Gastroesophageal sphincter (tissue), 4 donors: ENCODE measurements around the gene SOST. TPM values are rescaled to one million over a fixed set of nuclear protein-coding genes. Genes with fewer than 3 reads are reported as not detected.

Source experiments
- ATAC-seq: fragments of 150-250 bp; one replicate; pipeline ENCODE4 v1.9.1; 2016; ENCODE audit warnings: mild to moderate bottlenecking, moderate library complexity
- H3K27ac ChIP-seq, 4 donors: fragments of 200-600 bp; sonication (generic) in 3 of 4; 1 replicate in 3 of 4; 2 replicates in 1 of 4; pipeline ENCODE4 v1.5.1; 2016 to 2019
- H3K27me3 ChIP-seq: fragments of 200-600 bp; sonication (generic); one replicate; pipeline ENCODE4 v1.5.1; 2019
- H3K36me3 ChIP-seq, 2 donors: fragments of 200-600 bp; sonication (generic); one replicate each; pipeline ENCODE4 v1.5.1; 2019; ENCODE audit warnings: control low read depth in 1 of 2
- H3K4me1 ChIP-seq, 3 donors: fragments of 200-600 bp; sonication (generic); 1 replicate in 2 of 3; 2 replicates in 1 of 3; pipeline ENCODE4 v1.5.1; 2016 to 2019; ENCODE audit warnings: control low read depth in 2 of 3
- H3K4me3 ChIP-seq, 2 donors: fragments of 200-600 bp; sonication (generic); one replicate each; pipeline ENCODE4 v1.5.1; 2019; ENCODE audit warnings: mild to moderate bottlenecking in 1 of 2, moderate library complexity in 1 of 2
- H3K9me3 ChIP-seq, 3 donors: fragments of 200-600 bp; sonication (generic); one replicate each; pipeline ENCODE4 v1.5.1; 2017 to 2019; ENCODE audit warnings: control low read depth in 2 of 3
- EP300 ChIP-seq: sonication (generic); formaldehyde crosslinking; IDR thresholded peaks from one replicate; pipeline ENCODE4 v1.6.1; 2017; ENCODE audit warnings: antibody characterized with exemption, mild to moderate bottlenecking
- POLR2A ChIP-seq, 2 donors: fragments of 450-650 bp; IDR thresholded peaks; one replicate each; pipeline ENCODE4 v1.6.1; 2017; ENCODE audit warnings: antibody characterized with exemption in 2 of 2, mild to moderate bottlenecking in 2 of 2, moderate library complexity in 1 of 2
- POLR2AphosphoS5 ChIP-seq: sonication (generic); formaldehyde crosslinking; IDR thresholded peaks from one replicate; pipeline ENCODE4 v1.6.1; 2017; ENCODE audit warnings: antibody characterized with exemption
- WGBS, 2 donors: methylation state at CpG; one replicate each; pipeline ENCODE4 v1.1.5; 2018; ENCODE audit warnings: low coverage in 1 of 2; 5-methylcytosine and 5-hydroxymethylcytosine counted together
- total RNA-seq, 4 donors: library from RNA; depleted of rRNA; stranded (reverse); fragments of >200 nt; gene quantifications; one replicate each; pipeline ENCODE4 v1.1.0, GENCODE V29; 2016
- TF ChIP-seq, protein P1 (sequence below), 4 experiments: fragments of 200-600 bp in 2 of 4; fragments of 450-650 bp in 2 of 4; sonication (generic) in 1 of 4; IDR thresholded peaks; one replicate each; pipeline ENCODE4 v1.5.1; 2017 to 2019; ENCODE audit warnings: antibody characterized with exemption in 4 of 4, mild to moderate bottlenecking in 2 of 4, moderate library complexity in 2 of 4

The SOST gene
- total RNA-seq, 4 donors from 2014 or later, result 0.27 TPM; not detected in 3

DNA sequence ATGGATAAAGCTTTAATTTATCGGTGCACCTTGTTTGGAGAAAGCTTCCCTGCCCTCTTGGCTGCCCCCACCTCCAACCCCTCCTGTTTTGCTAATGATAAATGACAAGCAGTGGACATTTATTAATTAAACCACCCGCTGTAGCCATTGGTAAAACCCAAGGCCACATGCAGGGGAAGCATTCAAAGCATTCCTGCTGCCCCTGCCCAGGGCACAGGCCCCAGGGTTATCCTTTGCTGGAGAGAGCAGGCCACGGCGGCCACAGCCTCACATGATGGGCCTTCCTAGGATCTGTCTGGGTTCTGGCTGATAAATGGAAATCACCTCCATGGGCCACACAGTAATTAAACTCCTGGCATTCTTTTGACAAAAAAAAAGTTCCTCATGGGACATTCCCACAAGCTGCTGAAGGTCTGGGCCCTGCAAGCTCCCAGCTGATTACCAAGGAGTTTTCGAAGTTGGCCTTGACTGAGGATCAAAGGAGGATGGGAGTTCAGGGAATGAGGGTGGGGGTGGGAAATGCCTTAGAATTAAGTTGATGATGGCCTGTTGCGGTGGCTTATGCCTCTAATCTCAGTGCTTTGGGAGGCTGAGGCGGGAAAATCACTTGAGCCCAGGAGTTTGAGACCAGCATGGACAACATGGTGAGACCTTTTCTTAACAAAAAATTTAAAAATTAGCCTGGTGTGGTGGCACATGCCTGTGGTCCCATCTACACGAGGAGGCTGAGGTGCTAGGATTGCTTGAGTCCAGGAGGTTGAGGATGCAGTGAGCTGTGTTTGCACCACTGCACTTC, 35.5 kb downstream of the SOST start:
- H3K4me3 ChIP-seq, result no peak overlapping the region
- H3K4me1 ChIP-seq, result peaks cover 0 to 6% (median 0%) of the 10 kb centered on the region in 3 donors
- H3K27ac ChIP-seq, result no peak overlapping the region
- H3K9me3 ChIP-seq, result no peaks in the 10 kb centered on the region
- H3K36me3 ChIP-seq, result no peaks in the 10 kb centered on the region
- no peak for ATAC-seq
- TF ChIP-seq, protein P1, sequence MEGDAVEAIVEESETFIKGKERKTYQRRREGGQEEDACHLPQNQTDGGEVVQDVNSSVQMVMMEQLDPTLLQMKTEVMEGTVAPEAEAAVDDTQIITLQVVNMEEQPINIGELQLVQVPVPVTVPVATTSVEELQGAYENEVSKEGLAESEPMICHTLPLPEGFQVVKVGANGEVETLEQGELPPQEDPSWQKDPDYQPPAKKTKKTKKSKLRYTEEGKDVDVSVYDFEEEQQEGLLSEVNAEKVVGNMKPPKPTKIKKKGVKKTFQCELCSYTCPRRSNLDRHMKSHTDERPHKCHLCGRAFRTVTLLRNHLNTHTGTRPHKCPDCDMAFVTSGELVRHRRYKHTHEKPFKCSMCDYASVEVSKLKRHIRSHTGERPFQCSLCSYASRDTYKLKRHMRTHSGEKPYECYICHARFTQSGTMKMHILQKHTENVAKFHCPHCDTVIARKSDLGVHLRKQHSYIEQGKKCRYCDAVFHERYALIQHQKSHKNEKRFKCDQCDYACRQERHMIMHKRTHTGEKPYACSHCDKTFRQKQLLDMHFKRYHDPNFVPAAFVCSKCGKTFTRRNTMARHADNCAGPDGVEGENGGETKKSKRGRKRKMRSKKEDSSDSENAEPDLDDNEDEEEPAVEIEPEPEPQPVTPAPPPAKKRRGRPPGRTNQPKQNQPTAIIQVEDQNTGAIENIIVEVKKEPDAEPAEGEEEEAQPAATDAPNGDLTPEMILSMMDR (IDR thresholded peaks at IDR 0.05), result no peak
- TF ChIP-seq POLR2A (IDR thresholded peaks at IDR 0.05) (no peak), POLR2AphosphoS5 (no peak), EP300 (no peak)
- 78 to 83% methylated on average over 3 to 7 of the region's 8 CpGs for WGBS, 2 donors
- no peaks in the 10 kb centered on the region for H3K27me3 ChIP-seq

DNA sequence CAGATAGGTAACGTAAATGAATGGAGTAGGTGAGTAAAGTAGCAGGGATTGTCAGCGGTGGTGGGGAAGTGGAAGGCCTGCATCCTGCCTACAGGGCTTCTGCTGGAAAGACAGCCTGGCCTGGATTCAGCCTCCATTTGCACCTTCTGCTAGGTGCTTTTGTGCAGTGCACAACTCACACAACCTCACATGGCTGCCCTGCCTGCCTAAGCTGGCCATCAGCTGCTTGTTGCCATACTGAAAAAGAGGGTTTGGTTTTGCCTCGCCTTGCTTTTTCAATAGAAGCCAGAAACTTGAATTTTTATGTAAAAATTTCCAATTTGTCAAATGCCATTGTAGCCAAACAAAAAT, 36.3 kb downstream of the SOST start:
- Histone ChIP-seq H3K4me3 (no peak overlapping the region), H3K4me1 (peaks cover 0 to 6% (median 0%) of the 10 kb centered on the region in 3 donors), H3K36me3 (no peaks in the 10 kb centered on the region), H3K27me3 (no peaks in the 10 kb centered on the region), H3K27ac (no peak overlapping the region), H3K9me3 (no peaks in the 10 kb centered on the region)
- WGBS, 2 donors, result 100% methylated on average over 2 of the region's 3 CpGs
- ATAC-seq, result no peak
- TF ChIP-seq POLR2A (IDR thresholded peaks at IDR 0.05), result no peak
- TF ChIP-seq EP300, result no peak
- no peak for TF ChIP-seq POLR2AphosphoS5
- TF ChIP-seq, protein P1 (IDR thresholded peaks at IDR 0.05), result no peak

DNA sequence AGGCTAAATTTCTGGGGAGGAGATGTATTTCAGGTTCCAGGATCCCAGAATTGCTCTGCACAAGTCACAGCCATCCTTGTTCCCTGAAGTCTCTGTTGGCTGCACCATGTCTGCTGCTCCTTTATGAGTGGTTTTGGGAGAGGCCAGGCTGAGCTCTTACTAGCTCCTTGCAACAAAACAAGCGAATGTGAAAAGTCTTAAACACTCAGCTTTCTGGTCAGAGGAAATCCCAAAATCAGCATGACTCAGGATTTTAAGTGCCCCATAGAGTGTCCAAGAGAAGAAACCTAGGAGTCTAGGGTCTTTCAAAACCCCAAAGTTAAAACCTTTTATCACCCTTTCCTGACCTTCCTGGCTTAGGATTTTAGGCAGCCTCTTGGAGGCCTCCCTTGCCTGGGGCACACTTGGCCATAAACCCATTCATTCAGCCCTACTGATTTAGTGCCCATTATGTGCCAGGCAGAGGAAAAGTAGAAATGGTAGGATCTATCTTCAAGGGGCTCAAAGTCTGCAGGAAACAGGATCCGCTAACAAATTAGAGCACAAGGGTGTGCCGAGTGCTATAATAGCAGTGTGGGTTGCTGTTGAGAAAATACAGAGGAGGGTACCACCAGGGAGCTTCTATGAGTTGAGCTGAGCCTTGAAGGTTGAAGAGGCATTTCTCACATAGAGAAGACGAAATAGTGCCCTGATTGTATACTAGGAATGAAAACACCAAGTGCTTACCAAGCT, 36.9 kb downstream of the SOST start:
- 89 to 100% methylated on average over 3 to 4 of the region's 4 CpGs for WGBS, 2 donors
- H3K27ac ChIP-seq, result peak overlapping the region in 1 of 4 donors; percentile 96

DNA sequence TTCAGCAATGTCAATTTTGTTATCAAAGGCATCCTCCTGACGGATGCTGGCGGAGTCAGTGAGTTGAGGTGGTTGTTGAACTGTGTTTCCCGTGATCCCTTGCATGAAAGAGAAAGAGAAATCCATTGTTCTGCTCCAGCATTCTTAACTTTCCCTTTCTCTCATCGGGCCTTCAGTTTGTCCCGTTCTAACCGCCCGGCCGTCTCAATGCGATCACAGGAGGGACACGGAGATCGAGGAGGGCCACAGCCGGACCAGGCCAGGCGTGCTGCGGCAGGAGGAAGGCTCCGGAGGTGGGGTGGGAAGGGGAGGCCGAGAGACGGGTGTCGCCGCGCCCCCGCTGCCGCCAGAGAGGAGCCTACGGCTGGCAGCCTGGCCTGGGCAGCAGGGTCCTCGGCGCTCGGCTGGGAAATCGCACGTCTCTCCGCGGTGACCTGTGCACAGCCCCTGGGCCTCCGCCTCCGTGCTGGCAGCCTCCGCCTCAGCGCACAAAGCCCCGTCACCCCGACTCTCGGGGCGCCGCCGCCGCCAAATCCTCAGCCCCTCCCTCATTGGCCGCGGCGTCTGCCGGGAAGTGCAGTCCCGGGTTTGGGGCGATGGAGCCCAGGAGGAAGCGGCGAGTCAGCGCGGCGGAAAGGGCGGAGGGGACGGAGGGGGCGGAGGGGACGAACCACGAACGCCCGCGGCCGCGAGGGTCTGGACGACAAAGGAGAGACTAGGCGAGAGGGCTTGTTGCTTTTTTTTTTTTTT, 38.1 kb downstream of the SOST start:
- Histone ChIP-seq H3K4me3 (peak overlapping the region; percentile 90 to 97), H3K27ac (peak overlapping the region; percentile 87 to 97 (median 95)), H3K4me1 (peaks cover 0 to 6% (median 0%) of the 10 kb centered on the region in 3 donors), H3K27me3 (no peaks in the 10 kb centered on the region), H3K36me3 (no peaks in the 10 kb centered on the region), H3K9me3 (no peaks in the 10 kb centered on the region)
- TF ChIP-seq EP300 (no peak), POLR2A (IDR thresholded peaks at IDR 0.05) (peak; percentile 68 to 76), POLR2AphosphoS5 (peak; percentile 62)
- TF ChIP-seq, protein P1 (IDR thresholded peaks at IDR 0.05), result peak in 1 of 4 experiments; percentile 14
- ATAC-seq, result peak; percentile 89
- WGBS, 2 donors, result 0 to 15% methylated on average over 3 of the region's 64 CpGs

More for the DNA sequence above, 36.9 kb downstream of the SOST start:
- H3K9me3 ChIP-seq, result no peaks in the 10 kb centered on the region
- TF ChIP-seq POLR2AphosphoS5 (no peak), EP300 (no peak), POLR2A (IDR thresholded peaks at IDR 0.05) (no peak)
- TF ChIP-seq, protein P1 (IDR thresholded peaks at IDR 0.05), result no peak
- no peaks in the 10 kb centered on the region for H3K27me3 ChIP-seq
- no peak overlapping the region for H3K4me3 ChIP-seq
- H3K4me1 ChIP-seq, result peaks cover 0 to 6% (median 0%) of the 10 kb centered on the region in 3 donors
- no peak for ATAC-seq
- no peaks in the 10 kb centered on the region for H3K36me3 ChIP-seq
